Ovary (tissue), 3 donors: ENCODE measurements around the gene TIMP2.

ENCODE experiments used
- CTCF ChIP-seq, 3 donors: fragments of 450-650 bp in 2 of 3; fragments of 200-600 bp in 1 of 3; IDR thresholded peaks; one replicate each; pipeline versions ENCODE4 v1.5.1 to v1.8.0; 2016 to 2022; ENCODE audit warnings: antibody characterized with exemption in 3 of 3, mild to moderate bottlenecking in 1 of 3
- EP300 ChIP-seq: sonication (generic); formaldehyde crosslinking; IDR thresholded peaks from one replicate; pipeline ENCODE4 v1.6.1; 2017; ENCODE audit warnings: antibody characterized with exemption
- POLR2A ChIP-seq: fragments of 450-650 bp; IDR thresholded peaks from one replicate; pipeline ENCODE4 v1.6.1; 2017; ENCODE audit warnings: antibody characterized with exemption, mild to moderate bottlenecking, moderate library complexity
- donor health status: DM: no; HTN: no; CAD: no.

- no peak for TF ChIP-seq POLR2A
- TF ChIP-seq CTCF (IDR thresholded peaks at IDR 0.05) = no peak
- no peak for TF ChIP-seq EP300
Observed at GRCh38 chr17:78969865-78970264, 44.7 kb upstream of the TIMP2 start.
